Stimulated activated CD4-positive, alpha-beta T cell treated with anti-CD3 and anti-CD28 coated beads, Interleukin-1b, Interleukin-23, amount 100 ng/mL, for 48 hours (primary cell): ENCODE measurements around the gene PYCR2.

Experiments
- DNase-seq: peaks from one replicate; pipeline ENCODE4 v3.0.0-alpha.2; 2020

The PYCR2 gene

DNA sequence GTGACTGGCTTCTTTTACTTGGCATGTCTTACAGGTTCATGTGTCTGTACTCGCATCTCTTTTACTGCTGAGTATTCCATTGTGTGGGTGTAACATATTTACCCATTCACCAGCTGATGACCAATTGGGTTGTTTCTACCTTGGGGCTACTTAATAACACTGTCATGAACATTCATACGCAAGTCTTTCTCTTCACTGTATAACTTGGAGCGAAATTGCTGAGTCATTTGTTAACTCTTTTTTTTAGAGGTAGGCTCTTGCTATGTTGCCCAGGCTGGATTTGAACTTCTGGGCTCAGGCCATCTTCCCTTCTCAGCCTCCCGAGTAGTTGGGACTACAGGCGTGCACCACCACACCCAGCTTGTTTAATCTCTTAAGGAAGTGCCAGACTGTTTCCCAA lies 6.5 kb downstream of the PYCR2 start:
- DNase-seq = no peak

DNA sequence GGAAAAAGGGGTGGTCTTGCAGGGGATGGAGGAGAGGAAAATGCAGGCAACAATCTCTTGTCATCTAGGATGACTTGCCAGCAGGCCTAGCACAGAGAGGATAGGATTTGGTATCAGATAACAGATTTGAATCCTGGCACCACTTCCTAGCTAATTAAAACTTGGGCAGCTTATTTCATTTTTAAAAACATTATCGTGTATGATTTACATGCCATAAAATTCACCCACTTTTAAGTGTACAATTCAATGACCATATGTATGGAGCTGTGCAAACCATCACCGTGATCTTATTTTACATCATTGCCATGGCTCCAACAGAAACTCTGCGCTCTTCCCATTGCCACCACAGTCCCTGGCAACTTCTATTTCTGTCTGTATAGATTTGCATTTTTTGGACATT lies 6.9 kb downstream of the PYCR2 start:
- no peak for DNase-seq

DNA sequence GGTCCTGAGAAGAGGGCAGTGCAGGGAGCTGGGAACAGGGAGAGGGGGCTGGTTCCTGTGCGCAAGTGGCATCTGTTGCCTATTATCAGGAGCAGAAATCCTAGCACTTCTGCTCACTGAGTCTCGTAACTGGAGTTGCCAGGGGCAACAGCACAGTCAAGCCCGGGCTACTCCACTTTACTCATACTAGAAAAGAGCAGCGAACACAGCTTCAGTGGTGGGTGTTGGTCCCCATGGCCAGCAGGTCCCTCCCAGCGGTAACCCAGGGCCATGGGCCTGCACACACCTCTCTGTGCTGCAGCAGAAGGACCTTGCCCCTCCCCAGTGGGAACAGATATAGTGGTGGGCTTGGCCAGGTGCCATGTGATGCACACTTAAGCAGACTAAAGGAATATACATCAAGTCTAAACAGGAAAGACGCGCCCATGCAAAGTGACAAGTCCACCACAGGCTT lies 8.5 kb downstream of the PYCR2 start:
- DNase-seq = no peak

DNA sequence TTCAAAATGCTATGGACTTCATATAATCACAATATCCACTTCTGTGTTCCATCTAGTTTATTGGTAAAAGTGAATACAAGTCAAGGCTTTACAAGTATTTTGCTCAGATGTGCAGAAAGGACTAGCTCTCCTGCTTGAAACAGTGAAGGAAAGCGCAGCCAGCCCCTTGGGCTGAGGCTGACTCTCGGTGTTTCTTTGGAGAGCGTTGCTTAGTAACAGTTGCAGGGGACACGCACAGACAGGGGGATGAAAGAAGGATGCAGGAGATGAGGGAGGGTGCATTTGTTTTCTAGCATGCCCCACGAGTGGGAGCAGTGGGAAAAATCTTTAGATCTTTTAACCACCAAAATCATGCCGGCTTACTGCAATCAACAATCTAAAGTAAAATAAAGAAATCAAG lies 9.1 kb downstream of the PYCR2 start:
- DNase-seq = no peak

DNA sequence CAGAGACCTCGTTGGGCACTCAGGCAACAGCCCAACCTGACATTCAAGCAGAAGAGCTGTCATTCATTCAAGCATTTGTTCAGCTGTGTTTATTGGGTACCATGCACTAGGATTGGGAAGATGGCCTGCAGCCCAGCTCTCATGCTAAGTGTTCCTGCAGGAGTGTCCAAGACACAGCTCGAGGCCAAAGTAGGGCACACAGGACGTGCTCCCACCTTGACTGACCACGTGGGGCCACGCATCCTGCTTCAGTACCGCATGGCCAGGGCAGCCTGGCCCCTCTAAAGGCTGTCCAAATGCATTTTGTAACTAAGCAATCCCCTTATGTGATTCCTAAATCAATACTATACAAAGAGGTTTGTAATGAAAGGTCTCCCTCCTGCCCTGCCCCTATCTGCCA lies 9.7 kb downstream of the PYCR2 start:
- no peak for DNase-seq

DNA sequence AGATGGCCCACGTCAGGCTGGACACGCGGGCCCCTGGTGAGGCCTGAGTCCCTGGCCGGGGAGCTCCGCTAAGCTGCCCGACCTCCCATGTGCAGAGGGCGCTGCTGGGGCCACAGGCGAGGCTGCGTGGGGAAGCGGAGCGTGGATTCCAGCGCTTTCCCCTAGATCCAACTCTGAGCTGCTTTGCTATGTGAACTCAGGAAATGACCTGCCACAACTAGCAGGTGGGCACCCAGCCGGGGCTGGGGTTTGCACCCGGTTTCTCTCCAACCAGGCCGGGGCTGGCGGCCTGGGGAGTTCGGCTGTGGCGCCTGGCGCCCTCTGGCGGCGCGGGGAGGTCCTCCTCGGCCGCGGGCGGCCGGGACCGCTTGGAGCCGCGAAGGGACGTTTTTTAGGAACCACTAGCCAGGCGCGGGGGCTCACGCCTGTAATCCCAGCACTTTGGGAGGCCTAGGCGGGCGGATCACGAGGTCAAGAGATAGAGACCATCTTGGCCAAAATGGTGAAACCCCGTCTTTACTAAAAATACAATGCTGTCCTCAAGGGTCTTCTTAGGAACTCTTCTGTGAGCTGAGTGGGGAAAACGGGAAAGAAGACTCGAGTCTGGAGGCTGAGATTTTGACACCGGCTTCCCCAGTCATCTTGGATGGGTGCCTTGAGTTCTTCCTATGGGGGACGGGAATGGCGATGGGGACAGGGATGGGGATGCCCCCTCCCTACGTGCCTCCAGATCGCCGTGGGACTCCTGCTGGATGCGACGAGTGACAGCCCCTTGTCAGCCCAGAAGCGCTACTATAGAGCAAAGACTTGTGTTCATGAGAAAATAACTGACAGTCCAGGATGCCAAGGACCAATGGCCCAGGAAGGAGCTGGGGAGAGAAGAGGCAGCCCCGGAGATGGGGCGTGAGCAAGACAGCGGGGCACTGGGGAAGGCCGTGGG lies 12.6 kb downstream of the PYCR2 start:
- DNase-seq = peak; percentile 63

DNA sequence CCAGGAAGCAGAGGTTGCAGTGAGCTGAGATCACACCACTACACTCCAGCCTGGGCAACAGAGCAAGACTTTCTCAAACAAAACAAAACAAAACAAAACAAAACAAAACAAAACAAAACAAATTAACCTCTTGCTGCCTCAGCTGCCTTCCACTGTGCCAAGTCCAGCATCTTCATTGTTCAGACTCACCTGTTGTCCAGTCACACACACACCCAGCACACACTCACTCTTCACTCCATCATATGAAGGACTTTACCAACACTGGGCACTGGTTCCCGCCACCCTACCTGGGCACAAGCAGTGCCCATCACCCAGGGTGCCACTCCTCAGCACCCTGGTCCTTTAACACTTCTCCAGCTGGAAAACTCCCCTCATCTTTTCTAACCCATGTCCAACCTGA lies 14.6 kb downstream of the PYCR2 start:
- DNase-seq = no peak

DNA sequence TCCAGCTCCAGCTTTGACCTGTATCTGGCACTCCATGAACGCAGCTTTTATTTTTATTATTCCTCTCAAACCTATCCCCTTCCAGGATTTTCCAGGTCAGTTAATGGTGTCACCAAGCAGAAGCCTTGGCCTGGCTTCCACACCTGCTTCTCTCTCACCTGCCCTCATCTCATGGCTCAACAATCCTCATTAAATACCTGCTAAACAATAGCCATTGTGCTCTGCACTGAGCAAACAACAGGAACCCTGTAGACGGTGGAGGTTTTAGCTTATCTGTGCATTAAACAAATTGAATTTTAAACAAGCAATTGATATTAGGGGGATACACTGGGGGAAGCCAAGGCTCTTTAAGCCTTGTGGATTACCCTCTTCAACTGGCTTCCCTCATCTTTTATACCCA lies 15.3 kb downstream of the PYCR2 start:
- no peak for DNase-seq

DNA sequence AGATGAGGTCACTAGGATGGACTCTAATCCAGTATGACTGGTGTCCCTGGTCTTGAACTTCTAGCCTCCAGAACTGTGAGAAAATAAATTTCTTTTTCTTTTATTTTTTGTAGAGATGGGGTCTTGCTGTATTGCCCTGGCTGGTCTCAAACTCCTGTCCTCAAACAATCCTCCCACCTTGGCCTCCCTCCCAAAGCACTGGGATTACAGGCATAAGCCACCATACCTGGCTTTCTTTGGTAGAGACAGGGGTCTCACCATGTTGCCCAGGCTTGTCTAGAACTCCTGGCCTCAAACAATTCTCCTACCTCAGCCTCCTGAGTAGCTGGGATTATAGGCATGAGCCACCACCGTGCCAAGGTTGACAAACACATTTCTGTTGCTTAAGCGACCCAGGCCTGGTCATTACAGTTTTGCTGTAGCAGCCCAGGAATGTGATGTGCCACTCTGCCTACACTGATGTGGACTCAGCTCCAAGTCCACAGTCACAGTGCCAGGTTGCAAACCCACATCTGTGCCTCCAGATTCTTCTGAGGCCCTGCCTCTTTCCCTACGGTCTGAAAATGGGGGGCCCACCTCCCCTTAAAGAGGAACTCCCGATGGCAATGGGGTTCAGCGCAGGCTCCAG lies 15.9 kb downstream of the PYCR2 start:
- DNase-seq = no peak

DNA sequence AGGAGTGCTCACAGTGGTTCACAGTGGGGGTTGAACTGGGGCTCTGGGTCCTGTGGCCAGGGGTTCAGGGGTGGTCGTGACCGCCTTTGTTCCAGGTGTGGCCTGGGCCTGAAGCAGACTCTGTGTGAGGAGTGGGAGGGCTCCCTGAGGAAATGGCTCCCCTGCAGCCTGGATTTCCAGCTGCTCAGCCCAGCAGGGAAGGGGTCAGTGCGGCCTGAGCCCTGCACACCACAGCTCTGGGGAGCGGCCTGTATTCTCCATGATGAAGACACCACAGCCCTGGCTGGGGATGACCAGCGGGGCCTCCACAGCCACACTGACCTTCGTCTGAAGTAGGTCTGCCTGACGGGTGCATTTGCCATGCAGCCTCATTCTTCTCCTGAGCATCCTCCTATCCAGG lies 16.7 kb downstream of the PYCR2 start:
- no peak for DNase-seq

DNA sequence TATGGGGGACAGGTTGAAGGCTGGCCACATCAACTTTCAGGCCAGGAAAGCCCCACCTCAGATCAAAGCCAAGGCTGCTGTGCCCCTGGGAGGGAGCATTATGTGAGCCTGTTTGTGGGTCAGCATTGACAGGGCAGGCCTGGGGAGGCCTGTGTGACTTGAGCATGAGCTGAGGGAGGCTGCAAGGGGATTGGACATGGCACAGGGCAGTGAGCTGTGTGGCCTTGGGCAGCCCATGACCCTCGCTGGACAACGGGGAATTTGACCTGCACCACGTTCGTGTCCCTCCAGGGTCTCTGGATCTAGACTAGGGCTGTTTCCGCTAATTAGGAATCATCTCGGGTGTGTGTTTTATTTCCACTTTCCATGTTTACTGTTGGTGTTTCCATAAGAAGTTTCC lies 17.6 kb downstream of the PYCR2 start:
- no peak for DNase-seq

DNA sequence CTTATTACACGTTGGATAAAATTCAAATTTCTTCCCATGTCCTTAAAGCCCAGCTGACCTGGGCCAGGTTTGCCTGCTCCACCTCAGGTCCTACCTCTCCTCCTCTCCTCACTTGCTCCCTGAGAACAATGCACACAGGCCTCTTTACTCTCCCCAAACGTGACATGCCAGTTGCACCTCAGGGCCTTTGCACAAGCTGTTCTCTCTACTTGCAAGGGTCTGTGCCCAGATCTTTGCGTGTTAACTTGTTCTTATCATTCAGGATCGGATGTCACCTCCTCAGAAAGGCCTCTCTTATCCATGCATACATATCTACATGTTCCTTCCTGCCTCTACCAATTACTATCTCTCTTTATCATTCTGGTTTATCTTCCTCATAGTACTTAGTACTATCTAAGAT lies 20.4 kb downstream of the PYCR2 start:
- no peak for DNase-seq

DNA sequence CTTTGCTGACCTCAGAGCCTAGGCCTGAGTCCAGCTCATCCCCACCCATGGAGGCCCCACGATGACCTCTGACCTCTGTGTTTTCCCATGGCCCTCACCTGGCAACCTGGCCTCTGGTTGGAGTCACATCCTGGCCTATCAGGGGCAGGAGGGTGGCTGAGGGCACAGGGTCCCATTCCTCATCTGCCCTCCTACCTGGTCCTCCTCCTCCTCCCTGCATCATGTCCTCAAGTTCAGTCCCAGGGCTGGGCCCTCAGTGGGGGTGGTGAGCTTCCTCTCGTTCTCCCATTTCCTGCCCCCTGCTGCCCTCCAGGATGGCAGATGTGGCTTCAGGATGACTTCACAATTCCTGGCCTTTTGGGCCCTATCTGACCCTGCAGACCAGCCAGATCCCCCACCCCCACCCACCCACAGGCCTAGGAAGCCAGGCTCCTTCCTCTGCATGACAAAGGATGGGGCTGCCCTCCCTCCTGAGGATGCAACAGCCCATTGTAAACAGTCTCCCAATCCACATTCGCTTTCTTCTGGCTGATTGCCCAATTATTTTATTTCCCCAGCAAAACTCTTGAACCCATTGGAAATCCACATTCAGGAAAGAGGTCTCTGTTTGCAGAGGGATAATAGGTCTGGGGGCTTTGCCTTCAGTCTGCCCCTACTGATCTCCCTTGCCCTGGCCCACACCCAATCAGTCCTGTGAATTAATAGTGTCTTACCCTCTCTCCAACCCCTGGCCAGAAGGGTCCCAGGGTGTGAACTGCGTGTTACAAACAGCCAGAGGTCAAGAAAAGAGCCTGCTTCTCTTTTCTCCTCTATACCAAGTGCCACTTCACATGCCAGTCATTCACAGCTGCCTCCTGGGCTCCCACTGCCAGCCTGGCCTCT lies 24.8 kb downstream of the PYCR2 start:
- DNase-seq = no peak

DNA sequence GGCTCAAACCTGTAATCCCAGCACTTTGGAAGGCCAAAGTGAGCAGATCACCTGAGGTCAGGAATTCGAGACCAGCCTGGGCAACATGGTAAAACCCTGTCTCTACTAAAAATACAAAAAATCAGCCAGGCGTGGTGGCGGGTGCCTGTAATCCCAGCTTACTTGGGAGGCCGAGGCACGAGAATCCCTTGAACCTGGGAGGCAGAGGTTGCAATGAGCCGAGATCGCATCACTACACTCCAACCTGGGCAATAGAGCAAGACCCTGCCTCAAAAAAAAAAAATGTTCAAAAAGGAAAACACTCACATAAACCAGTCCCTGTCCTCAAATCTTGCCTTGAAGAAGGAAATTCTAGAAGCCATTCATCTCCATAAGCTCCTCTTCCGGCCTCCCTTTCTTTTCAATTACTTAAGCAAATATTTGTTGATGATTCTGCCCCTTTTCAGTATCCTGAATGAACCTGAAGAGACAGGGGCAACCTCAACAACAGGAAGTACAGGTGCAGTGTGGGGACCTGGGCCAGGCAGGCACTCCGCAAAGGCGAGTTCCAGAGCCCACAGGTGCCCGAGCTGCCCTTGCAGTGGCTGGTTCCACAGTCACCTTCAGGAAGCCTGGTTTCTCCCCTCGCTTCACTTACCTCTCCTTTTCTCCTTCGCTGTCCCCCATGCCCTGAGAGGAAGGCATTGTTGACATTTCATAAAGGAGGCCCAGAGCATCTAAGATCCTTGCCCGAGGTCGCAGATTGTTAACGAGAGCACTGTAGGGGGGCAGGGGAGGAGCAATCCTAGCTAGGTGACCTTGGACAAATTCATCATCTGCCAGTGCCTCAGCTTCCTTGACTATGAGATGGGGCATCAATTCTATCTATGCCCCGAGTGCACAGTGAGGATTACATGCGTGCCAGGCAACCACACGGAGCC lies 26.2 kb downstream of the PYCR2 start:
- no peak for DNase-seq

DNA sequence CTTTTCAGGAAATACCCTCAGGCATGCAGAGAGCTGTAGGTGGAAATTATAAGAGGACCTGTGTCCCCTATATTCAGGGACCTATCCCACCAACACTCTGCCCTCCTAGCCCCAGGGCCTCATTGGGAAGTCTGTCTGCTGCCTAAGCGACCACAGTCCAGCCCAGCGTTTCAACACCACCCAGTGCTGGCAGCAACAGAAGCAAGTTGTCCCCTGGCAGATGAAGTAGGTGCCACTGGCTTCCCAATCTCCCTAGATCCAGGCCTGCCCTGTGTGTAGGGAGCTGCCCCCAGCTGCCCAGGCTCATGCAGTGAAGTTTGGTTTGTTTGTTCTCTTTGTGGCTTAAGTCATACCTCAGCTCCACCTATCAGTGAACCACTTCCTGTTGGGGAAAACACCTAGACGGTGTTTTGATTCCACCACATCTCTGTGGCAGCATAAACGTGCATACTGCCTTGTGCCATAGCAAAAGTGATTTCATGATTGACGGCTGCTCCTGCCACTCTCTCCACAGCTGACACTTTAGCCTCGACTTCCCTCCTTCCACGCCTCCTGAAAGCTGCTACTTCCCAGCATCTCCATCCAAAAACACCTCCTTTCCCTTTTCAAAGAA lies 27.0 kb downstream of the PYCR2 start:
- DNase-seq = peak; percentile 72

DNA sequence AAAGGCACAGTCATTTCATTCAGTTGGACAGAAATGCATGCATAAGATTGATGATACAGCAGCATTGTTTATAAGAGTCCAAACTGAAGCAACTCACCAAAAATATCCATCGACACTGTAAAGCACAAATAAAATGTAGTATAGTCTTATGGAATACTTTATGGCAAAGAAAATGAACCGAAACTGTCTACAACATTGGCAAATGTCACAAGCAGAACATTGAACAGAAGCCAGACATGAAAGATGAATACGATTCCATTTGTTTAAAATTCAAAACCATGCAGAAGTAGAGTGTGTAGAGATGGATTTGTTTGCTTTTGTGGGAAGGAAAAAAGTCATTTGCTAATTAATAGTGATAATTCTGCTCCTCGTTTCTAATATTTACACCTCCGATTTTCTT lies 27.6 kb downstream of the PYCR2 start:
- DNase-seq = no peak

DNA sequence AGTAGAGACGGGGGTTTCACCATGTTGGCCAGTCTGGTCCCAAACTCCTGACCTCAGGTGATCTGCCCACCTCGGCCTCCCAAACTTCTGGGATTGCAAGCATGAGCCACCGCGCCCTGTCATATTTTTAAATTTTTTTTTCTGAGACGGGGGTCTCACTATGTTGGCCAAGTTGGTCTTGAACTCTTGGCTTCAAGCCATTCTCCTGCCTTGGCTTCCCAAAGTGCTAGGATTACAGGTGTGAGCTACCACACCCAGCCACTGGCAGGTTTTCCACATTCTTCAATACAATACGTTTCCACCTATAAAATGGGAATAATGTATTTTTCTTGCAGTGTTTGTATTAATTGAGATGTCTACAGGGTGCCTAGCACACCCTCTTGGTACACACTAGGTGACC lies 31.7 kb downstream of the PYCR2 start:
- no peak for DNase-seq

DNA sequence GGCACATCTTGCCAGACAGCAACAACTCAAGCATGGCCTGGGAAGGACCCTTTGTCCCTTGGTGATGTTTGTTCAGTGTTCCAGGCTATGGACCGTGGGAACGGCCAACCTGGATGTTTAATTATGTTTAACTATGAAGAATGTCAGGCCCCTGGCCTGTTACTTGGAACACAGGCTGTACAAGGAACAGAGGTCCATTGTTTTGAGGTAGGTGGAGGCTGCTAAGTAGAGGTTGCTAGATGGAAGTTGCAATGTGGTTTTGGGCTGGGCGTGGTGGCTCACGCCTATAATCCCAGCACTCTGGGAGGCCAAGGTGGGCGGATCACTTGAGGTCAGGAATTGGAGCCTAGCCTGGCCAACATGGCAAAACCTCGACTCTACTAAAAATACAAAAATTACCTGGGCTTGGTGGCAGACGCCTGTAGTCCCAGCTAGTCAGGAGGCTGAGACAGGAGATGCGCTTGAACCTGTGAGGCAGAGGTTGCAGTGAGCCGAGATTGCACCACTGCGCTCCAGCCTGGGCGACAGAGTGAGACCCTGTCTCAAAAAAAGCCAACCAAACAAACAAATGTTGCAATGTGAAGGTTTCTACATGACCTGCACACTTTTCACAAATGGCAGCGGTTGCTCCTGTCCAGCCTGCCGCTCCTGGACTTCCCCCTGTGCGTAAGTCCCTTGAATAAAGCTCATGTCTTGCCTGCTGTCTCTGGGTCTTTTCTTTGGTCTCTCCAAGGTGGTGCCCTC lies 32.6 kb downstream of the PYCR2 start:
- DNase-seq = no peak

DNA sequence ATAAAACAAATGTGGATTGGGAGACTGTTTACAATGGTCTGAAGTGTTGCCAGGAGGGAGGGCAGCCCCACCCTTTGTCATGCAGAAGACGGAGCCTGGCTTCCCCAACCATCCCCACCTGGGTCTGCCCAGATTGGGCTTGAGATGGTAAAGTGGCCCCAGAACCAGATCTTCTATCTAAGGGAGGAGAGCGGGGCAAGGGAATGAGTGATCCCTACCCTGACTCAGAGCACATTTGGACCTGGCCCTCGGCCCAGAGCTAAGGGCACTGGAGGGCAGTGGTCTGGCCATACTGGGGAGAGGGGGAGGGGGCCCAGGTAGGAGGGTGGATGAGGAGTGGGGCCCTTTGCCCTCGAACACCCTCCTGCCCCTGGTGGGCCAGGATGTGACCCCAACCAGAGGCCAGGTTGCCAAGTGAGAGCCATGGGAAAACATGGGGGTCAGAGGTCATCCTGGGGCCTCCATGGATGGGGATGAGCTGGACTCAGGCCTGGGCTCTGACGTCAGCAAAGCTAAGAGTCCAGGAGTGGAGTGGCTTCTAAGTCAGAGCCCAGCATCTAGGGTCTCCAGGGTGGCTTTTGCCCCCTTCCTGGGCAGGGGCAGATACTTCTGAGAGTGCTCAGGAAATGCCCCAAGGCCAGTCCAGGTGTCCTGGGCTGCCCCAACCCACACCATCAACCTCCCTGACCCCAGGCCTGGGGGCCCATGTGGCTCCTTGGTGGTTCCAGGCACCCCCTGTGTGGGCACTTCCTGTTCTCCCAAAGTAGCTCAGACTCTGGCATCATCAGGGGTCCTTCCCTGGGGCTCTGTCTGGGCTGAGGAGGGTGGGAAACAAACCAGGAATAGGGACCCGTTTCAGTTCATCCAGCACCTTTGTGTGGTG lies 33.5 kb downstream of the PYCR2 start:
- DNase-seq = no peak

DNA sequence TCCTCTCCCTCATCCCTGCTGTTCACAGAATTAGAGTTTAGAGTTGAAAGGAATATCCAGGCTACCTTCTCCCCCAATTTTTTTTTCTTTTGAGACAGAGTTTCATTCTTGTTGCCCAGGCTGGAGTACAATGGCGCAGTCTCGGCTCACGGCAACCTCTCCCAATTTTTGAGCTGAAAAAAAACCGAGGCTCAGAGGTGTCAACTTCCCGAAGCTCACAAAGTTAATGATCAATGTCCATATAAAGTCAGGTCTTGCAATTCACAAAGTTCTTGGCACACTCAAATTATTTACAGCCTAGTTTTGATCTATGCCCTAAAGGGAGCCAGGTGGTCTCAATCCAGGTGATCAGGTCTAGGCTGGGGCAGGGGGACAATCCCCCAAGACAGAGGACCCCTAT lies 34.3 kb downstream of the PYCR2 start:
- no peak for DNase-seq
